Hematopoietic multipotent progenitor cell treated with erythropoietin and hydrocortisone succinate and interleukin-3 and kit ligand, for 17 days (in vitro differentiated cells): Measurements from ENCODE around the gene PLXNA1.

Source experiments
- DNase-seq: peaks from one replicate; pipeline ENCODE4 v3.0.0-alpha.2; 2015; ENCODE audit warnings: low spot score

PLXNA1 gene

DNA sequence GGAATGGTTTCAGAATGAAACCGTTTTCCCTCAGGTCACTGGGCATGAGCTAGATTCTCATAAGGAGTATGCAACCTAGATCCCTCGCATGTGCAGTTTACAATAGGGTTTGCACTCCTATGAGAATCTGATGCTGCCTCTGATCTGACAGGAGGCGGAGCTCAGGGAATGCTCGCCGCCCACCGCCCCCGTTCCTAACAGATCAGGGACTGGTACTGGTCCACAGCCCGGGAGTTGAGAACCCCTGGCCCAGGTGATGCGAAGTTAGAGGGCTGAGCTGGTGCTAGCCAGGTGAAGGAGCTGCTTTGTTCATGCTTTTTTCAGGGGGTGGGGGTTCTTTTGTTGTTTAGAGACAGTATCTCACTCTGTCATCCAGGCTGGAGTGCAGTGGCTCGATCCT lies 15.5 kb upstream of the PLXNA1 start:
- no peak for DNase-seq

- DNase-seq, result no peak
These were observed 14.2 kb upstream of the PLXNA1 start for GRCh38 chr3:126968391-126969390.

DNA sequence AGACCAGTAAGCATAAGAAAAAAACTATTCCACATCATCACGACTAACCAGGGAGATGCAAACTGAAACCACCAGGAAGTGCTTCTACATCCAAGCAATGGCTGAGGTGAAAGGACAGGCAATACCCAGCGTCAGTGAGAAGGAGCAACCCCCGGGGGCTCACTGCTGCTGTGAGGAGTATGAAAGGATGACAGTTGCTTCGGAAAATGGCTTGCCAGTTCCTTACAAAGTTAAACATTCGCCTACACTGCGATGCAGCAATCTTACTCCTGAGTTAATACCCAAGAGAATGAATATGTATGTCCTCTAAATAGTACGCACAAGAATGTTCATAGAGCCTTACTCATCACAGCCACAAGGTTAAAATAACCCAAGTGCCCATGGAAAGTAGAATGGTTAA lies 13.3 kb upstream of the PLXNA1 start:
- DNase-seq, result no peak

- DNase-seq, result no peak
These were observed 12.8 kb upstream of the PLXNA1 start for GRCh38 chr3:126970101-126970500.

DNA sequence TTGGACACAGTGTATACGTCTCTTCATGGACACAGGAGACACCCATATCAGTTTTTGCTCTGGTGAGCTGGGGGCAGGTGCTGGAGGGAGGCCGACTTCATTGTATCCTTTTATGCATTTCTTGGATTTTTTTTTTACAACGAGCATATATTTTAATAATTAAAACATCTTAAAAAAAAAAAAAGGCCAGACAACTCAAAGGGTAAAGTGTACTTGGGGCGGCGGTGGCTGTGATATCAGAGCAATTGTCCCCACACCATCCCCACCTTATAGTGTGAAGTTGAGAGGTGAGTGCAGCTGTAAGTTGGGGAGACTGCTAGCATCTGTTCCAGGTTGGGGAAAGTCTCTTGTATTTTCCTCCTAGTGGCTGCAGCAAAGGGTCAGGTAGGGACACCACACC lies 12.0 kb upstream of the PLXNA1 start:
- no peak for DNase-seq

GRCh38 chr3:126971891-126972351 lies 11.0 kb upstream of the PLXNA1 start:
- no peak for DNase-seq

DNA sequence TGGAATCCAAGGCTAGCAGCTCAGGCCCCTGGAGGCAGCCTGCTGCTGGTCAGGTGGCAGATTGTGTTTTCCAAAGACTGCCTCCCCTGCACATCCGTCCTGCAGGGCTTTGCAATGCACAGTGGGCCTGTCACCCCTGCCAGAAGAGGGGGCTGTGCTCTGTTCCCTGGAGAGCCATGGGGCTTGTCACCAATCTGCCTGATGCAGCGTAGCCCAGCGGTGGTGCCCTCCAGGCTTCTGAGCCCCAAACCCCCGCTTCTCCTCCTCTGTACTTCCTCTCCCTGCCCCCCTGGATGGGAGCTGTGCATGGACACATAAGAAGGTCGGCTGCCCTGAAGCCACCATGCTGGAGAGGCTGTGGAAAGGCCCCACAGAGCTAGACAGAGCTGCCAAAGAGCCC lies 10.0 kb upstream of the PLXNA1 start:
- DNase-seq, result no peak

DNA sequence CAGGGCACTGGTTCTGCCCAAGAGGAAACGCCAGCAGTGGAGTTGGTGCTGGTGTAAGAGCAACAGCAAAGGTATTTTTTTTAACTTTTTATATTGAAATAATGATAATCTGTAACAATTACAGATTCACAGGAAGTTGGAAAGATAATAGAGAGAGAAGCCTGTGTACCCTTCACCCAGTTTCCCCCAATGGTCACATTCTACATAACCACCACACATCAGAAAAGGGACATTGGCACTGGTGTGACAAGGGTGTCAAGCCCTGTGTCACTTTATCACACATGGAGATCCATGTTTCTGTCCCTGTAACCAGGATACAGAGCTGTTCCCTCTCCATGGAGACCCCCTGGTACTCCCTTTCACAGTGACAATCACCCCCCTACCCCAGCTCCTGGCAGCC lies 9.1 kb upstream of the PLXNA1 start:
- DNase-seq, result no peak

DNA sequence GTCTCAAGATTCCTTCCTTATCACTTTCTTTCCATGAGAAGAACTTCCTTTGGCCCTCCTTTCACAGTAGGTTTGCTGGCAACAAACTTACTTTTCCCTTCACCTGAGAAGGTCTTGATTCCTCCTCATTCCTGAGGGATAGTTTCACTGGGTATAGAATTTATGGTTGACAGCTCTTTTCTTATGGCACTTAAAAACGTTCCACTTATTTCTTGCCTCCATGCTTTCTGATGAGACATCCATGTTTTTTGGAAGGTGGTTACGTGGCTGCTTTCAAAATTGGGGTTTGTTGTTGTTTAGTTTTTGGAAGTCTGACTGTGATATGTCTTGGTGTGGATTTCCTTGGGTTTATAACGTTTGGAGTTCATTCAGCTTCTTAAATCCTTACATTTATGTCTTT lies 8.2 kb upstream of the PLXNA1 start:
- DNase-seq, result no peak

DNA sequence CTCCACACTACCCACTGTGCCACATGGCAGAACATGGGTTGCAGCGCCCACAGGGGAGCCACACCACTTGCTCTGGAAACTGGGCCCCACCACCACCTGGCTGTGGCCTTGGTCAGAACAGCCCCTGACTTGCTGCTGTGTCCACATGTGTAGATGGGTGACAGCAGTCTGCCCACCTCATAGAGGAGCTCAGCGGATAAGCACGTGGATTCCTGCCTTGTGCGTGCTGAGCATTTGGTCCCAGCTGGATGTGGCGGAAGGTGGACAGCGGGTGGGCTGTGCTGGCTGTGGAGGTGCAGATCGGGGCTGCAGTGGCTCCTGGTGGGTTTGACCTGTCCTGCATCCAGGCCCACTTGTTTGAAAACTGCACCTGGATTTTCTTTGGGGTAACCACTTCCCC lies 6.0 kb upstream of the PLXNA1 start:
- DNase-seq, result no peak

- no peak for DNase-seq
These were observed 5.1 kb upstream of the PLXNA1 start for GRCh38 chr3:126977821-126978220.

DNA sequence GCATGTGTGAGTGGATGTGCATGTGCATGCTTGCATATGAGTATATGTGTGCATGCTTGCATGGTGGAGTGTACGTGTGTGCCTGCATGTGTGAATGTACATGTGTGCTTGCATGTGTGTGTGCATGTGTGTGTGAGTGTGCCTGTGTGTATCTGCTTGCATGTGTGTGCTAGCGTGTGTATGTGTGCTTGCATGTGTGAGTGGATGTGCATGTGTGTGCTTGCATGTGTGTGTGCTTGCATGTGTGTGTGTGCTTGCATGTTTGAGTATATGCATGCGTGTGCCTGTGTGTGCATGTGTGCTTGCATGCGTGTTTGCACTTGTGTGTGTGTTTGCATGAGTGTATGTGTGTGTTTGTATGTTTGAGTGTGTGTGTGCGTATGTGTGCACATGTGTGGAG lies 4.6 kb upstream of the PLXNA1 start:
- no peak for DNase-seq

DNA sequence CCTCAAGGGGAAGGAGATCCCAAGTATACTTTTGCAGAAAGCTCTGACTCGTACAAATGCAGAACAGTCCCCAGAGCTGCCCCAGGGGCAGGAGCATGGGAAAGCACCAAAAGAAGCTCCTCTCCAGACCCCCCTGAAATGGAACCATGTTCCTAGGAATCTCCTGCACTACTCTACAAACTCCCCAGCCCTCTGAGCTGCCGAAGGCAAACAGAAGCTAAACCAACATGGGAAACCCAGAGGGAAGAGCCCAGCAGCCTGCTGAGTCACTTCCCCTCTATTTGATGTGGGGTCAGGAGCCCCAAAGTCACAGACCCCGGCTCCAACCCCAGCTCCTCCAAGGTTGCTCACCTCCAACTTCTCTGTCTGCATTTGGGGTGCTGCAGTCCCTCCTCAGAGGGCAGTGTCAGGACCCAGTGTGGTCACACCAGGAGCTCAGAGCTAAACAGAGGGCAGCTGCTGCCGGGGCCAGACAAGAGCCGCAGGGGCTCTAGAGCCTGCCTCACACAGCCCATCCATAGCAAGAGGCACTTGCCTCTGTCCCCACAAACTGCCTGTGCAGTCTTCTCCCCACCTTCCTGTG lies 3.8 kb upstream of the PLXNA1 start:
- DNase-seq, result no peak

- no peak for DNase-seq
These were observed 2.6 kb upstream of the PLXNA1 start for GRCh38 chr3:126980266-126980811.

GRCh38 chr3:126982126-126982470 lies 817 bp upstream of the PLXNA1 start:
- DNase-seq, result no peak

- peak; percentile 9 for DNase-seq
These were observed 349 bp downstream of the PLXNA1 start for GRCh38 chr3:126983276-126983652.

DNA sequence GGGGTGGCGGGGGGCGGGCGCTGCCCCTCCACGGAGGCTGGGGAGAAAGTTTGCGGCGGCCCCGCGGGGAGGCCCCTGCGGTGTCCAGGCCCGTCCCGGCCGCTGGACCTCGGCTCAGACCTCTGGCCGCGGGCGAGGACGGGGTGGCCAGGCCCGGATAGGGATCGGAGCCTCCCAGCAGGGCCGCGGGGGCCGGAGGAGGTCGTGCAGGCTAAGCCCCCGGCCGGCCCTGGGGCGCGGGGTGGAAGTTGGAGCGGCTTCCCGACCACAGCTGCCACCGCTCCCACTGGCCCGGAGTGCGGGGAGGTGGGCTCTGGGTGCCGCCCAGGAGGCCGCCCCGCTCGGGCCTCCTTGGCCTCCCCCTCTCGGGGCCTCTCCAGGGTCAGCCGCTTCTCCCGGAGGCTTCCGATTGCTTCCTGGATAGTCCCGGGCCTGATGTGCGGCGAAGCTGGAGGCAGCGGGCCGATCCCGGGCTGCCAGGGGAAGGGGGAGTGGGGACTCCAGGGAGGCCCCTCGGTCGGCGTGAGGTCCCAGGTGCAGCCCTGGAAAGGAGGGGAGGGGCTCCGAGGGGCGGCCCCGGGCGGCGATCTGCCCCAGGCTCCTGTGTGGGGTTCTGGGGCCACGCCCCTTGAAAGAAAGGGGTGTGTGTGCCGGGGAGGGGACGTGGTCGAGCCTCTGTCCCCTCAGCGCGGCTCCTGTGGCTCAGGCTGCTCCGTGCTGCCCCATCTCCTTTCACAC lies 907 bp downstream of the PLXNA1 start:
- peak; percentile 22 for DNase-seq

DNA sequence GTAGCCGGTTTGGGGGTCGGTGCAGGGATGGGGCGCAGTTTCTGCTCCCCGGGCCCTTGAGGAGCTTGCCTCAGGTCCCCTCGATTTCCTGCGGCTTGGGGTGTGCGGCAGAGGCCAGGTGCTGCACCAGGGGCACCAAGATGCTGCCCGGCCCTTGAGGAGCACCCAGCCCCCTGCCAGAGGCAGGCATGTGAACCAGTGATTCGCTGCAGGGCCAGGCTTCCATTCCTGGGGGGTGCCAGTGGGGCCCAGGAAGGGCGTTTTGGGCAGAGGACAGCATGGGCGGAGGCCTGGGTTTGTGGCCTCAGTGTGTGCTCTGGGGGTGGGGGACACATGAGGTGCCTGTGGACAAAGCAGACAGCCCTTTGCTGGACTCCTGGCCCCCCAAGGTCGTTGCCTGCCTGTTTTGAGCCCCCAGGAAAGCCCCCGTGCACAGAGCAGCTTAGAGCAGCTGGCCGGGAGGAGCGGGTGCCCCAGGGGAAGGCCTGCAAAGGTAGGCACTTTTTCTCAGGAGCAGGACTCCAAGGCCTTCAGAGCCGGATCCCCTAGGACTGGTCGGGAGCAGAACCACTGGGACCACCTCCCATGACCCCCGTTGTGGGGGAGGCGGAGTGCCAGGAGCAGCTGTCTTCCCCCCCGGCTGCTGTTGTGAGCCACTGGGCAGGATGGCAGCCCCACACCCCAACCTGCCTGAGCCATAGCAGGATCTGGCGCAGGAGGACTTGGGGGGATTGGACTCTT lies 1.6 kb downstream of the PLXNA1 start:
- no peak for DNase-seq

DNA sequence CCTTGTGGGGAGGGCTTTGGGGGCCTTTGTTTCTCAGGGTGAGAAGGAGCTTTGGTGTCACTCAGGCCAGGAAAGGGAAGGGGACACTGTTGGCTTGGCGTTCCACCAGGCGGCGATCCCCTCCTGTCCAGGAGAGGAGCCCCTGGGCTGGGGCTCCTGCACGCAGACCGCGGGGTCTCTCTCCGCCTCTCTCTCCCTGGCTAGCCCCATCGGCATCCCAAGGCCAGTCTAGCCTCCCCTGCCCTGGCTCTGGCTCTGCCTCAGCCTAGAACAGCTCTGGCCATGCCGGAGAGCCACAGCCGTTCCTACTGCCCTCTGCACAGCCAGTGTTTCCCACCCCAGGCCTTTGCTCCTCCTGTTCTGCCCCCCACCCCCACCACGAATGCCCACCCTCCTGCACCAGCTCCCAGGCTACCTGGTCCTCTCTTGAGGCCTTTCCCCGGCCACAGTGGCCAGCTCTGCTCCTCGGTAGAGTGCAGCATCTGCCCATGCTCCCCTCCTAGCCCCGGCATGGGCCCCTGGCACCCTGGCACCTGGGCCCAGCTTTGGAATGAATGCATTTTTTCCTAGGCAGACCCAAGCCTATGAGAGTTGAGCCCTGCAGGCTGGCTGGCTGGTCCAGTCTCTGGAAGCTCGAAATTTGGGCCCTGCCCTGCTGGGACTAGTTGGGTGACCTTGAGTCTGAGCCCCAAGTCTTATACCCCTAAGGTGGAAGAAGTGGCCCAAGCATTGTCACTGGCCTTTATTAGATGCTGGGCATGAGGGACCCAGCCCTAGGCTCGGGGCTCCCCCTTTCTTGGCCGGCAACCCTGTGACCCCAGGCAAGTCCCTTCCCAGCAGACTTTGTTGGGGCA lies 2.4 kb downstream of the PLXNA1 start:
- no peak for DNase-seq

- peak; percentile 40 for DNase-seq
These were observed 3.1 kb downstream of the PLXNA1 start for GRCh38 chr3:126986001-126986400.

DNA sequence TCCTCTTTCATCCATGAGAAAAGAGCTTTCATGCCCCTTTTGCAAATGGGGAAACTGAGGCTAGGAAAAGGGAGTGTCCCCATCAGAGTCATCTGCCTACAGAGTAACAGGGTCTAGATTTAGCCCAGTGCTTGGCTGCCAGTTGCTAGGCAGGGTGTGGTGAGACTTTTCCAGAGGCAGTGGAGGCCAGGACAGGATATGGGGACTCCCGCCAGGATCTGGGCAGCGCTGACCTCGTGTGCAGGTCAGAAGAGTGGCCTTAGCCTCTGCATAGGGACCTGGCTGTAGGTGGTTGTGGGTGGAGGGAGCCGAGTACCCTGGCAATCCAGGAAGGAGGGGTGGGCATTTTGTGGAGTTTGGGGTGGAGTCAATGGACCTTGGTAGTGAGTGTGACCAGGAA lies 4.2 kb downstream of the PLXNA1 start:
- no peak for DNase-seq
